Testis (tissue), 3 donors: ENCODE data around the gene CD164L2. TPM values are rescaled to one million over a fixed set of nuclear protein-coding genes. Genes with fewer than 3 reads are reported as not detected.

ENCODE experiments used
- DNase-seq: peaks from one replicate; pipeline ENCODE4 v3.0.0-alpha.2; 2019
- H3K27ac ChIP-seq, 2 donors: fragments of 200-600 bp; sonication (generic); one replicate each; pipeline ENCODE4 v1.5.1; 2019
- H3K27me3 ChIP-seq: fragments of 200-600 bp; sonication (generic); one replicate; pipeline ENCODE4 v1.5.1; 2019
- H3K36me3 ChIP-seq: fragments of 200-600 bp; sonication (generic); one replicate; pipeline ENCODE4 v1.5.1; 2017; ENCODE audit warnings: low read depth; ENCODE audit errors: missing control alignments
- H3K4me1 ChIP-seq: fragments of 200-600 bp; sonication (generic); one replicate; pipeline ENCODE4 v1.5.1; 2019
- H3K4me3 ChIP-seq, 2 donors: fragments of 200-600 bp; sonication (generic); one replicate each; pipeline ENCODE4 v1.5.1; 2017 to 2019
- H3K9me3 ChIP-seq: fragments of 200-600 bp; sonication (generic); one replicate; pipeline ENCODE4 v1.5.1; 2017
- CTCF ChIP-seq, 3 experiments: fragments of 450-650 bp in 2 of 3; fragments of 200-600 bp in 1 of 3; sonication (generic) in 1 of 3; IDR thresholded peaks; one replicate each; pipeline ENCODE4 v1.5.1; 2016 to 2019; ENCODE audit warnings: antibody characterized with exemption in 3 of 3, mild to moderate bottlenecking in 2 of 3, moderate library complexity in 1 of 3
- POLR2A ChIP-seq: fragments of 450-650 bp; IDR thresholded peaks from one replicate; pipeline ENCODE4 v1.6.1; 2017; ENCODE audit warnings: antibody characterized with exemption, mild to moderate bottlenecking, moderate library complexity
- WGBS, 2 donors: methylation state at CpG; one replicate each; pipeline ENCODE4 v1.1.5; 2018; 5-methylcytosine and 5-hydroxymethylcytosine counted together
- intact Hi-C: fragments of 100-400 bp; cut with DNase I; formaldehyde crosslinking; loops from one replicate; pipeline ENCODE4 v1.15.1; 2023; ENCODE audit warnings: low total_unique reads
- polyA plus RNA-seq: library from polyadenylated mRNA; stranded (reverse); fragments of 350-450 nt; fragmentation: Illumina TruSeq; extraction: RNeasy Lipid Tissue Mini Kit (QIAGEN cat#74804); gene quantifications from one replicate; pipeline ENCODE4 v1.2.3, GENCODE V29; 2014; ENCODE audit warnings: low read depth, low replicate concordance; ENCODE audit not compliant: insufficient read depth
- total RNA-seq, 2 donors: library from RNA; depleted of rRNA; stranded (reverse); fragments of >200 nt; gene quantifications; one replicate each; pipeline ENCODE4 v1.2.3, GENCODE V29; 2016

The CD164L2 gene
- total and polyA plus RNA-seq, 3 donors from 2014 or later: 0.24 to 1.5 (median 0.76) TPM

GRCh38 chr1:27368869-27369582 is 14.1 kb downstream of the CD164L2 start:
- TF ChIP-seq POLR2A: no peak
- TF ChIP-seq CTCF (IDR thresholded peaks at IDR 0.05): peak in 2 of 3 experiments; percentile 7 to 8
- intact Hi-C loops: no loop called here
- Histone ChIP-seq H3K4me1 (peaks cover 20% of the 10 kb centered on the region), H3K36me3 (no peaks in the 10 kb centered on the region), H3K27ac (no peak overlapping the region), H3K9me3 (no peaks in the 10 kb centered on the region), H3K27me3 (no peaks in the 10 kb centered on the region), H3K4me3 (no peak overlapping the region)
- DNase-seq: no peak
- WGBS, 2 donors: 83 to 87% methylated on average over 12 to 13 of the region's 13 CpGs

GRCh38 chr1:27367160-27367650 is 15.9 kb downstream of the CD164L2 start:
- no peaks in the 10 kb centered on the region for H3K9me3 ChIP-seq
- H3K4me3 ChIP-seq: peak overlapping the region; percentile 68 to 74
- DNase-seq: no peak
- TF ChIP-seq CTCF (IDR thresholded peaks at IDR 0.05) (no peak), POLR2A (no peak)
- H3K4me1 ChIP-seq: peaks cover 20% of the 10 kb centered on the region
- no peaks in the 10 kb centered on the region for H3K36me3 ChIP-seq
- H3K27me3 ChIP-seq: no peaks in the 10 kb centered on the region
- H3K27ac ChIP-seq: peak overlapping the region; percentile 92 to 98
- intact Hi-C loops: no loop called here
- WGBS, 2 donors: 23 to 27% methylated on average over 8 of the region's 8 CpGs

GRCh38 chr1:27366411-27367159 is 16.5 kb downstream of the CD164L2 start, which contains the start of gene MAP3K6:
Gene MAP3K6, minus strand, starts transcription at chr1:27366961. Its CDS starts 364 bp downstream, at chr1:27366597.
- Histone ChIP-seq H3K27ac (peak within 1 kb of the TSS; percentile 92 to 98), H3K4me1 (peaks cover 20% of the 10 kb centered on the region), H3K9me3 (no peaks in the 10 kb centered on the region), H3K36me3 (no peaks in the 10 kb centered on the region), H3K27me3 (no peaks in the 10 kb centered on the region), H3K4me3 (peak within 1 kb of the TSS; percentile 68 to 74)
- intact Hi-C loops: no loop called here
- WGBS, 2 donors: 0 to 1% methylated on average over 6 to 65 of the region's 67 CpGs
- no peak for TF ChIP-seq CTCF (IDR thresholded peaks at IDR 0.05)
- DNase-seq: peak; percentile 88

GRCh38 chr1:27366113-27366410 is 17.1 kb downstream of the CD164L2 start:
- Histone ChIP-seq H3K4me1 (peaks cover 20% of the 10 kb centered on the region), H3K9me3 (no peaks in the 10 kb centered on the region), H3K27me3 (no peaks in the 10 kb centered on the region), H3K4me3 (peak overlapping the region; percentile 68 to 74), H3K36me3 (no peaks in the 10 kb centered on the region), H3K27ac (peak overlapping the region; percentile 91 to 98)
- WGBS, 2 donors: 0 to 1% methylated on average over 4 to 30 of the region's 30 CpGs
- intact Hi-C loops: no loop called here
- DNase-seq: peak; percentile 82
- TF ChIP-seq CTCF (IDR thresholded peaks at IDR 0.05) (no peak), POLR2A (no peak)
